SK-N-SH treated with all-trans-retinoic acid at 6 μM for 48 hours (cell line): ENCODE results near the gene DAAM2.

Experiments
- ATAC-seq: fragments of 200-7000 bp; cut with Tn5 transposase; 3 replicates; pipeline ENCODE4 v1.9.1; 2020; ENCODE audit warnings: mild to moderate bottlenecking, moderate library complexity
- ARNTL ChIP-seq: fragments of 450-650 bp; formaldehyde crosslinking; IDR thresholded peaks from 2 replicates; pipeline ENCODE4 v1.5.0; 2020; ENCODE audit warnings: low read depth, mild to moderate bottlenecking, moderate library complexity, borderline replicate concordance
- BACH2 ChIP-seq: fragments of 250-450 bp; sonication (Bioruptor Pico); IDR thresholded peaks from 2 replicates; pipeline ENCODE4 v1.9.0; 2021; ENCODE audit warnings: mild to moderate bottlenecking, borderline replicate concordance
- CSDC2 ChIP-seq: fragments of 250-450 bp; sonication (Bioruptor Pico); IDR thresholded peaks from 2 replicates; pipeline ENCODE4 v1.5.0; 2020; ENCODE audit warnings: mild to moderate bottlenecking, moderate library complexity
- ESRRG ChIP-seq: fragments of 250-450 bp; sonication (Bioruptor Pico); IDR thresholded peaks from 2 replicates; pipeline ENCODE4 v1.6.1; 2021; ENCODE audit warnings: mild to moderate bottlenecking
- GLIS3 ChIP-seq: fragments of 250-450 bp; sonication (Bioruptor Pico); IDR thresholded peaks from 2 replicates; pipeline ENCODE4 v1.5.0; 2020; ENCODE audit warnings: mild to moderate bottlenecking, moderate library complexity
- ISL1 ChIP-seq: fragments of 250-450 bp; sonication (Bioruptor Pico); IDR thresholded peaks from 2 replicates; pipeline ENCODE4 v2.1.2; 2022; ENCODE audit warnings: mild to moderate bottlenecking, moderate library complexity
- OSR1 ChIP-seq: fragments of 250-450 bp; sonication (Bioruptor Pico); IDR thresholded peaks from 2 replicates; pipeline ENCODE4 v1.8.0; 2022; ENCODE audit warnings: moderate library complexity, mild to moderate bottlenecking, inconsistent platforms
- PPARA ChIP-seq: fragments of 250-450 bp; sonication (Bioruptor Pico); IDR thresholded peaks from 2 replicates; pipeline ENCODE4 v1.5.0; 2020; ENCODE audit warnings: mild to moderate bottlenecking, borderline replicate concordance
- RARB ChIP-seq: fragments of 250-450 bp; sonication (Bioruptor Pico); IDR thresholded peaks from 2 replicates; pipeline ENCODE4 v1.8.0; 2021; ENCODE audit warnings: mild to moderate bottlenecking, moderate library complexity
- SNAI2 ChIP-seq: fragments of 250-450 bp; sonication (Bioruptor Pico); IDR thresholded peaks from 2 replicates; pipeline ENCODE4 v1.5.0; 2020; ENCODE audit warnings: mild to moderate bottlenecking, moderate library complexity
- TCF4 ChIP-seq: fragments of 250-450 bp; sonication (Bioruptor Pico); IDR thresholded peaks from 2 replicates; pipeline ENCODE4 v1.8.0; 2021; ENCODE audit warnings: mild to moderate bottlenecking, moderate library complexity, borderline replicate concordance
- TOX ChIP-seq: fragments of 250-450 bp; sonication (Bioruptor Pico); IDR thresholded peaks from 2 replicates; pipeline ENCODE4 v1.8.0; 2021; ENCODE audit warnings: mild to moderate bottlenecking, moderate library complexity, borderline replicate concordance
- ZC3H10 ChIP-seq: fragments of 250-450 bp; sonication (Bioruptor Pico); IDR thresholded peaks from 2 replicates; pipeline ENCODE4 v1.5.1; 2021; ENCODE audit warnings: mild to moderate bottlenecking, moderate library complexity
- ZFP3 ChIP-seq: fragments of 250-450 bp; sonication (Bioruptor Pico); IDR thresholded peaks from 2 replicates; pipeline ENCODE4 v1.5.0; 2020; ENCODE audit warnings: mild to moderate bottlenecking, moderate library complexity
- ZFP30 ChIP-seq: fragments of 450-650 bp; formaldehyde crosslinking; IDR thresholded peaks from 2 replicates; pipeline ENCODE4 v1.5.0; 2022; ENCODE audit warnings: mild to moderate bottlenecking, moderate library complexity
- ZNF565 ChIP-seq: fragments of 450-650 bp; formaldehyde crosslinking; conservative IDR thresholded peaks from 2 replicates; pipeline ENCODE4 v1.5.0; 2020; ENCODE audit warnings: low read depth, mild to moderate bottlenecking, moderate library complexity
- ZNF70 ChIP-seq: fragments of 450-650 bp; formaldehyde crosslinking; IDR thresholded peaks from 2 replicates; pipeline ENCODE4 v1.5.0; 2020; ENCODE audit warnings: mild to moderate bottlenecking, moderate library complexity
- ZNF8 ChIP-seq: fragments of 450-650 bp; formaldehyde crosslinking; IDR thresholded peaks from 2 replicates; pipeline ENCODE4 v1.5.0; 2020; ENCODE audit warnings: mild to moderate bottlenecking, moderate library complexity
- TF ChIP-seq, protein P1 (sequence below): fragments of 250-450 bp; sonication (Bioruptor Pico); IDR thresholded peaks from 2 replicates; pipeline ENCODE4 v1.8.0; 2021; ENCODE audit warnings: low read depth, mild to moderate bottlenecking, moderate library complexity, borderline replicate concordance
- TF ChIP-seq, protein P2 (sequence below): fragments of 250-450 bp; sonication (Bioruptor Pico); IDR thresholded peaks from 2 replicates; pipeline ENCODE4 v1.5.1; 2021; ENCODE audit warnings: mild to moderate bottlenecking, moderate library complexity
- TF ChIP-seq, protein P3 (sequence below): fragments of 250-450 bp; sonication (Bioruptor Pico); IDR thresholded peaks from 2 replicates; pipeline ENCODE4 v1.5.1; 2020; ENCODE audit warnings: low read depth, mild to moderate bottlenecking, moderate library complexity
- TF ChIP-seq, protein P4 (sequence below): fragments of 250-450 bp; sonication (Bioruptor Pico); IDR thresholded peaks from 2 replicates; pipeline ENCODE4 v1.8.0; 2020; ENCODE audit warnings: mild to moderate bottlenecking, moderate library complexity, borderline replicate concordance

The DAAM2 gene

DNA sequence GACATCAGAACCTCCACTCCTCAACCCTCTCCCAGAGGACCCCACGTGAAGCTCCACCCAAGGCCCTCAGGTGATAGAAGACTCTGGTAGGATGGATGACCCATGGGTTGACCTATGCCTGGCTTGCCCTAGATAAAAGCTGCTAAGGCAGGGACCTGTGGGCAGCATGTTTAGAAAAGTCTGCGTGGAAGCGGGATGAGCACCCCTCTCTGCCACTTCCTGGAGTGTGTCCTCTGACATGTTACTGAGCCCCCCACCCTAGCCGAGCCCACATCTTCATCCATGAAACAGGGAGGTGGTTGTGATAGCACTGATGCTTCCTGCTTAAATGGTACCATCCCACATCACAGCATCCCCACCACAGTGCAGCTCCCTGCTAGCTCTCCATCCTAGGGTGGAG lies 120.3 kb downstream of the DAAM2 start (continued):
- no peak for TF ChIP-seq BACH2 (CRISPR knock-in tag)
- TF ChIP-seq OSR1, result no peak
- TF ChIP-seq GLIS3 (CRISPR knock-in tag), result no peak
- TF ChIP-seq CSDC2 (CRISPR knock-in tag), result no peak
- TF ChIP-seq SNAI2 (CRISPR knock-in tag), result no peak
- TF ChIP-seq TOX (CRISPR knock-in tag), result no peak
- TF ChIP-seq RARB, result no peak
- TF ChIP-seq ARNTL (CRISPR knock-in tag), result no peak
- TF ChIP-seq, protein P1, sequence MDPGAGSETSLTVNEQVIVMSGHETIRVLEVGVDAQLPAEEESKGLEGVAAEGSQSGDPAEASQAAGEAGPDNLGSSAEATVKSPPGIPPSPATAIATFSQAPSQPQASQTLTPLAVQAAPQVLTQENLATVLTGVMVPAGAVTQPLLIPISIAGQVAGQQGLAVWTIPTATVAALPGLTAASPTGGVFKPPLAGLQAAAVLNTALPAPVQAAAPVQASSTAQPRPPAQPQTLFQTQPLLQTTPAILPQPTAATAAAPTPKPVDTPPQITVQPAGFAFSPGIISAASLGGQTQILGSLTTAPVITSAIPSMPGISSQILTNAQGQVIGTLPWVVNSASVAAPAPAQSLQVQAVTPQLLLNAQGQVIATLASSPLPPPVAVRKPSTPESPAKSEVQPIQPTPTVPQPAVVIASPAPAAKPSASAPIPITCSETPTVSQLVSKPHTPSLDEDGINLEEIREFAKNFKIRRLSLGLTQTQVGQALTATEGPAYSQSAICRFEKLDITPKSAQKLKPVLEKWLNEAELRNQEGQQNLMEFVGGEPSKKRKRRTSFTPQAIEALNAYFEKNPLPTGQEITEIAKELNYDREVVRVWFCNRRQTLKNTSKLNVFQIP (CRISPR knock-in tag), result no peak

DNA sequence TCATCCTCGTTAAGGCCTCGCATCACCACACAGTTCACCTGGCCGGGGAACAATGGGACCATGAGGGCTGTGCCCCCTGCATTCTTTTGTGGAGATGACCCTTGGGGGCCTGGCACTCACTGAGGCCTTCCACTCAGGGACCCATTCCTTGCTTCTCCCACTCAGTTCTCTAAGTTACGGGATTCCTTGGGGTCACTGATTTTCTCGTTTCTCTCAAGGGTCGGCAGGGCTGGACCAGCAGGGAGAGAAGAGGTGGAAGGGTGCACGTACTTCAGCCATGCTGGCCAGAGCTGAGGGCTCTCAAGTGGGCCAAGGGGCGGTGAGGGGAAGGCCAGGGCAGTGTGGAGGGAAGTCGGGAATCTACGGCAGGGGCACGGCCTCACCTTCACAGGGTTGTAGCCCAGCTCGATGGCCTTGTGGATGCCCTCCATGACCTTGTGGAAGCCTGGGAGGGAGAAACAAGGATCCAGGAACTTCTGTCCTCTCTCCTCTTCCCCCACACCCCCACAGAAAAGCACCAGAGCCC lies 121.3 kb downstream of the DAAM2 start:
- TF ChIP-seq ZNF70 (CRISPR knock-in tag) (no peak), OSR1 (no peak), GLIS3 (CRISPR knock-in tag) (no peak), PPARA (CRISPR knock-in tag) (no peak), ISL1 (CRISPR knock-in tag) (no peak), SNAI2 (CRISPR knock-in tag) (no peak), ESRRG (CRISPR knock-in tag) (no peak), ARNTL (CRISPR knock-in tag) (no peak), ZNF565 (CRISPR knock-in tag) (no peak), ZNF8 (no peak), BACH2 (CRISPR knock-in tag) (no peak)
- TF ChIP-seq, protein P2, sequence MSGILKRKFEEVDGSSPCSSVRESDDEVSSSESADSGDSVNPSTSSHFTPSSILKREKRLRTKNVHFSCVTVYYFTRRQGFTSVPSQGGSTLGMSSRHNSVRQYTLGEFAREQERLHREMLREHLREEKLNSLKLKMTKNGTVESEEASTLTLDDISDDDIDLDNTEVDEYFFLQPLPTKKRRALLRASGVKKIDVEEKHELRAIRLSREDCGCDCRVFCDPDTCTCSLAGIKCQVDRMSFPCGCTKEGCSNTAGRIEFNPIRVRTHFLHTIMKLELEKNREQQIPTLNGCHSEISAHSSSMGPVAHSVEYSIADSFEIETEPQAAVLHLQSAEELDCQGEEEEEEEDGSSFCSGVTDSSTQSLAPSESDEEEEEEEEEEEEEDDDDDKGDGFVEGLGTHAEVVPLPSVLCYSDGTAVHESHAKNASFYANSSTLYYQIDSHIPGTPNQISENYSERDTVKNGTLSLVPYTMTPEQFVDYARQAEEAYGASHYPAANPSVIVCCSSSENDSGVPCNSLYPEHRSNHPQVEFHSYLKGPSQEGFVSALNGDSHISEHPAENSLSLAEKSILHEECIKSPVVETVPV (CRISPR knock-in tag), result no peak
- TF ChIP-seq, protein P3, sequence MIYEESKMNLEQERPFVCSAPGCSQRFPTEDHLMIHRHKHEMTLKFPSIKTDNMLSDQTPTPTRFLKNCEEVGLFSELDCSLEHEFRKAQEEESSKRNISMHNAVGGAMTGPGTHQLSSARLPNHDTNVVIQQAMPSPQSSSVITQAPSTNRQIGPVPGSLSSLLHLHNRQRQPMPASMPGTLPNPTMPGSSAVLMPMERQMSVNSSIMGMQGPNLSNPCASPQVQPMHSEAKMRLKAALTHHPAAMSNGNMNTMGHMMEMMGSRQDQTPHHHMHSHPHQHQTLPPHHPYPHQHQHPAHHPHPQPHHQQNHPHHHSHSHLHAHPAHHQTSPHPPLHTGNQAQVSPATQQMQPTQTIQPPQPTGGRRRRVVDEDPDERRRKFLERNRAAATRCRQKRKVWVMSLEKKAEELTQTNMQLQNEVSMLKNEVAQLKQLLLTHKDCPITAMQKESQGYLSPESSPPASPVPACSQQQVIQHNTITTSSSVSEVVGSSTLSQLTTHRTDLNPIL (CRISPR knock-in tag), result no peak
- ATAC-seq, result no peak

DNA sequence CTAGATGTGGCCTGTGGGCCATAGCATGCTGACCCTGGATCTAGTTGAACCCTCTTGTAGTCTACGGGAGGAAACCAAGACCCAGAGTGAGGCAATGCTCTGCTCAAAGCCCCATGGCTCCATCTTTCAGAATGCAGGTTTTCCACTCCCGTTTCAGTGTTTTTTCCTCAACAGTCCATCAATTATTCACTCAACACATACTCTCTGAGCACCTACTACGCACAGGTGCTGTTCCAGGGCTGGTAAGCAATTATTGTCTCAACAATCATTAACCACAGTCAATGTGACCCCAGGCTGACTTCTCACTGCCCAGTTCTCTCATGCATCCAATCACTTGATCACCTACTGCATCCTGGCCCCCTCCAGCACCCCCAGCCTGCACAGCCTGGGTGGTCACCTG lies 122.1 kb downstream of the DAAM2 start:
- TF ChIP-seq, protein P2 (CRISPR knock-in tag), result no peak
- TF ChIP-seq OSR1 (no peak), TOX (CRISPR knock-in tag) (no peak), SNAI2 (CRISPR knock-in tag) (no peak), ESRRG (CRISPR knock-in tag) (no peak), ZNF8 (no peak), ISL1 (CRISPR knock-in tag) (no peak), GLIS3 (CRISPR knock-in tag) (no peak)
- TF ChIP-seq, protein P4, sequence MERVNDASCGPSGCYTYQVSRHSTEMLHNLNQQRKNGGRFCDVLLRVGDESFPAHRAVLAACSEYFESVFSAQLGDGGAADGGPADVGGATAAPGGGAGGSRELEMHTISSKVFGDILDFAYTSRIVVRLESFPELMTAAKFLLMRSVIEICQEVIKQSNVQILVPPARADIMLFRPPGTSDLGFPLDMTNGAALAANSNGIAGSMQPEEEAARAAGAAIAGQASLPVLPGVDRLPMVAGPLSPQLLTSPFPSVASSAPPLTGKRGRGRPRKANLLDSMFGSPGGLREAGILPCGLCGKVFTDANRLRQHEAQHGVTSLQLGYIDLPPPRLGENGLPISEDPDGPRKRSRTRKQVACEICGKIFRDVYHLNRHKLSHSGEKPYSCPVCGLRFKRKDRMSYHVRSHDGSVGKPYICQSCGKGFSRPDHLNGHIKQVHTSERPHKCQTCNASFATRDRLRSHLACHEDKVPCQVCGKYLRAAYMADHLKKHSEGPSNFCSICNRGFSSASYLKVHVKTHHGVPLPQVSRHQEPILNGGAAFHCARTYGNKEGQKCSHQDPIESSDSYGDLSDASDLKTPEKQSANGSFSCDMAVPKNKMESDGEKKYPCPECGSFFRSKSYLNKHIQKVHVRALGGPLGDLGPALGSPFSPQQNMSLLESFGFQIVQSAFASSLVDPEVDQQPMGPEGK (CRISPR knock-in tag), result no peak
- no peak for ATAC-seq

DNA sequence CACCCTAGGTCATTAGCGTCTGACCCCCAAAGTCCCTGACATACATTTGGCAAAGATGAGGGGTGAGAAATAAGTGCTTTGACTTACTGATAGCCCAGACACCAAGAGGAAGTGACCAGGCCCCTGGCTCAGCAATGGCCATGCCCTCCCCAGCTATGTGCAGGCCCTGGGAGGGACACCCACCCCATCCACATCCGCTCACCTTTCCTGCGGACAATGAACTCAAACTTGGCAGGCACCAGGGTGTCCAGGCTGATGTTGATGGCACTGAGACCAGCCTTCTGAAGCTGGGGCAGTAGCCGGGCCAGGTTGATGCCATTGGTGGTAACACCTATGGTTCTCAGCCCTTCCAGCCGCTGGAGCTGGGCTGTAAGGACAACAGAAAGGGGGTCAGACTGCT lies 123.7 kb downstream of the DAAM2 start:
- ATAC-seq, result no peak
- TF ChIP-seq, protein P1 (CRISPR knock-in tag), result no peak
- TF ChIP-seq ZFP30 (CRISPR knock-in tag), result no peak
- TF ChIP-seq BACH2 (CRISPR knock-in tag), result no peak
- TF ChIP-seq ISL1 (CRISPR knock-in tag), result no peak
- TF ChIP-seq, protein P4 (CRISPR knock-in tag), result no peak
- no peak for TF ChIP-seq TOX (CRISPR knock-in tag)
- TF ChIP-seq CSDC2 (CRISPR knock-in tag), result no peak
- TF ChIP-seq ZFP3 (CRISPR knock-in tag), result no peak
- no peak for TF ChIP-seq ARNTL (CRISPR knock-in tag)
- no peak for TF ChIP-seq TCF4 (CRISPR knock-in tag)
- TF ChIP-seq PPARA (CRISPR knock-in tag), result no peak
- TF ChIP-seq ZC3H10, result no peak
- no peak for TF ChIP-seq SNAI2 (CRISPR knock-in tag)
- TF ChIP-seq ZNF8, result no peak
